Muscle of back (tissue), 11 donors: ENCODE measurements around the gene SNX15. TPM values are rescaled to one million over a fixed set of nuclear protein-coding genes. Genes with fewer than 3 reads are reported as not detected.
A peak's percentile ranks its signal among the peaks of the same experiment; 100 is the strongest.

Experiments used
- DNase-seq, 3 donors: peaks; one replicate each; pipeline versions ENCODE4 v3.0.0 to v3.0.0-alpha.2; 2013
- polyA plus RNA-seq, 10 donors: library from polyadenylated mRNA; unstranded; fragments of 120-200 nt; gene quantifications; one replicate each; pipeline ENCODE4 v1.2.1, GENCODE V29; 2013; ENCODE audit not compliant: insufficient read length in 10 of 10

SNX15 gene
- polyA plus RNA-seq, 10 donors = 17.5 to 25.7 (median 22.5) TPM

GRCh38 chr11:65083134-65083833, 56.0 kb downstream of the SNX15 start:
- DNase-seq = no peak

- peak; percentile 96 to 99 (median 96) for DNase-seq
Observed at GRCh38 chr11:65083834-65084597, 56.8 kb downstream of the SNX15 start, which contains the start of the genes CDCA5 and ZFPL1. Gene CDCA5 (minus strand): TSS chr11:65084040. CDS start chr11:65083978, 62 bp downstream. Gene ZFPL1 (plus strand): TSS chr11:65084222. CDS start chr11:65084699, 477 bp downstream.

GRCh38 chr11:65084598-65085375, 57.5 kb downstream of the SNX15 start:
- DNase-seq = no peak

DNA sequence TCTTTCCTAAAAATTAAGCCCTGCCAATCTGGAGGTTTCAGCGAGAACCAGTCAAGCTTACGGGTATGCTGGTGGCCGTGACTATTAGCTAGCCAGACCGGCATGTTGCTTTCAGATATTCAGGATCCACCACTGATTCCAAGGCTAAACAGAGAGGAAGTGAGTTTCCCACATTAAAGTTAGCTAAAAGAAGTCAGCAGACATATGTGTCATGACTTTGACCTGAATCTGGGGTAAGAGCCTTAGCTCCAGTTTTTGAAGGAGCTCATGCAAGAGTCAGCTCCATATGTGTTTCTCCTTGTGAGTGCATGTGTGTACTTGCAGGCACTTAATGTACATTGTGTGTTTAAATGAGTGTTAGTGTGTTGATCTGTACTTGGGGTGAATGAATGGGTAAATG, 58.2 kb downstream of the SNX15 start:
- DNase-seq = no peak

DNA sequence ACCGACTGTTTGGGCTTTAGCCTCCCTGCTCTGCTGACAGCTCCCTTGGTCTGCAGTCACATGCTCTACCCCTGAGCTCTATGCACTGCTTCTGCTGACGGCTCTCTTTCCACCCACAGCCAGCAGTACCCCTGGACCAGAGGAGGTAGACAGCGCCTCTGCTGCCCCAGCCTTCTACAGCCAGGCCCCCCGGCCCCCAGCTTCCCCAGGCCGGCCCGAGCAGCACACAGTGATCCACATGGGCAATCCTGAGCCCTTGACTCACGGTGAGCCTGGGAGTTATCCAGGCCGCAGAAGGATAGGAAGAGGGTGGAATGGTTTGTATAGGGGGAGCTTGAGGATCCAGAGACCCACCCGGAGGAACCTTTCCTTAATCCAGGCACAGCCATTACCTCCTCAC, 59.6 kb downstream of the SNX15 start:
- DNase-seq = no peak

GRCh38 chr11:65087216-65087615, 60.0 kb downstream of the SNX15 start:
- DNase-seq = no peak

DNA sequence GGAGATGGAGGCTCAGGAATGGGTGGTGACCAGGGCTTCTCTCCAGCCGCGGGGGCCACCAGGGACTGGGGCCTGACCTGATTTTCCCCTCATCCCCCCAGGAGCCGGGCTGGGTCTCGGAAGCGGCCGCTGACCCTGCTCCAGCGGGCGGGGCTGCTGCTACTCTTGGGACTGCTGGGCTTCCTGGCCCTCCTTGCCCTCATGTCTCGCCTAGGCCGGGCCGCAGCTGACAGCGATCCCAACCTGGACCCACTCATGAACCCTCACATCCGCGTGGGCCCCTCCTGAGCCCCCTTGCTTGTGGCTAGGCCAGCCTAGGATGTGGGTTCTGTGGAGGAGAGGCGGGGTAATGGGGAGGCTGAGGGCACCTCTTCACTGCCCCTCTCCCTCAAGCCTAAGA, 60.6 kb downstream of the SNX15 start:
- DNase-seq = no peak

- DNase-seq = no peak
Observed at GRCh38 chr11:65089621-65090020, 62.4 kb downstream of the SNX15 start.

Other genes starting within 250 kb of the SNX15 start
- gene SF1, start 248.9 kb upstream of the SNX15 start, polyA plus RNA-seq = 100 to 1,000 TPM; 158 to 288 (median 220) TPM
- gene MAP4K2, start 224.2 kb upstream of the SNX15 start, polyA plus RNA-seq = 10 to 100 TPM in 8 of 10 donors, 1 to 10 TPM in 2; 8.2 to 19.4 (median 11.7) TPM
- gene MEN1, start 216.9 kb upstream of the SNX15 start, polyA plus RNA-seq = 10 to 100 TPM; 15.3 to 26.0 (median 20.3) TPM
- 1 to 10 TPM in 2 of 10 donors, under 1 TPM in 8; 0.48 to 2.8 (median 0.72) TPM for gene CDC42BPG, start 182.8 kb upstream of the SNX15 start, polyA plus RNA-seq
- gene EHD1, start 148.8 kb upstream of the SNX15 start, polyA plus RNA-seq = 100 to 1,000 TPM in 3 of 10 donors, 10 to 100 TPM in 7; 64.4 to 115 (median 92.9) TPM
- 10 to 100 TPM in 7 of 10 donors, 1 to 10 TPM in 3; 8.1 to 13.5 (median 11.1) TPM for gene ATG2A, start 110.2 kb upstream of the SNX15 start, polyA plus RNA-seq
- 10 to 100 TPM in 8 of 10 donors, 1 to 10 TPM in 2; 10.0 to 13.0 (median 11.3) TPM for gene PPP2R5B, start 102.8 kb upstream of the SNX15 start, polyA plus RNA-seq
- under 1 TPM in 2 of 10 donors, not detected in 8; 0.27 to 0.45 TPM for gene GPHA2, start 91.5 kb upstream of the SNX15 start, polyA plus RNA-seq
- under 1 TPM in 1 of 10 donors, not detected in 9; 0.20 TPM for gene MAJIN, start 55.3 kb upstream of the SNX15 start, polyA plus RNA-seq
- 1 to 10 TPM in 6 of 10 donors, under 1 TPM in 4; 0.79 to 1.6 (median 1.1) TPM for gene BATF2, start 30.5 kb upstream of the SNX15 start, polyA plus RNA-seq
- gene ARL2, start 13.3 kb upstream of the SNX15 start, polyA plus RNA-seq = 10 to 100 TPM; 60.2 to 90.7 (median 76.5) TPM
- 10 to 100 TPM in 8 of 10 donors, 1 to 10 TPM in 2; 9.6 to 14.9 (median 12.1) TPM for gene SAC3D1, start 13.8 kb downstream of the SNX15 start, polyA plus RNA-seq
- 1 to 10 TPM; 6.3 to 10.0 (median 7.6) TPM for gene NAALADL1, start 31.1 kb downstream of the SNX15 start, polyA plus RNA-seq
- 10 to 100 TPM in 7 of 10 donors, 1 to 10 TPM in 3; 8.2 to 19.0 (median 10.9) TPM for gene CDCA5, start 56.6 kb downstream of the SNX15 start, polyA plus RNA-seq
- gene ZFPL1, start 56.8 kb downstream of the SNX15 start, polyA plus RNA-seq = 10 to 100 TPM; 16.9 to 27.3 (median 20.1) TPM
- gene VPS51, start 68.8 kb downstream of the SNX15 start, polyA plus RNA-seq = 100 to 1,000 TPM in 7 of 10 donors, 10 to 100 TPM in 3; 75.4 to 150 (median 107) TPM
- 10 to 100 TPM in 5 of 10 donors, 1 to 10 TPM in 5; 6.4 to 12.8 (median 10.2) TPM for gene TM7SF2, start 84.4 kb downstream of the SNX15 start, polyA plus RNA-seq
- gene ZNHIT2, start 90.3 kb downstream of the SNX15 start, polyA plus RNA-seq = 1 to 10 TPM; 3.6 to 5.8 (median 4.4) TPM
- gene FAU, start 94.7 kb downstream of the SNX15 start, polyA plus RNA-seq = 1,000 to 10,000 TPM in 4 of 10 donors, 100 to 1,000 TPM in 6; 706 to 1,181 (median 912) TPM
- 10 to 100 TPM; 17.5 to 26.5 (median 23.4) TPM for gene MRPL49, start 94.9 kb downstream of the SNX15 start, polyA plus RNA-seq
- gene SYVN1, start 107.1 kb downstream of the SNX15 start, polyA plus RNA-seq = 10 to 100 TPM; 37.4 to 45.1 (median 38.9) TPM
- under 1 TPM in 2 of 10 donors, not detected in 8; 0.17 to 0.20 TPM for gene SPDYC, start 142.8 kb downstream of the SNX15 start, polyA plus RNA-seq
- gene CAPN1, start 154.5 kb downstream of the SNX15 start, polyA plus RNA-seq = 10 to 100 TPM; 65.5 to 83.6 (median 74.5) TPM
- 10 to 100 TPM; 28.6 to 45.5 (median 34.7) TPM for gene POLA2, start 234.5 kb downstream of the SNX15 start, polyA plus RNA-seq